HG03342 (cell line): ENCODE data around the gene SPAST.
"Not testable (repeated sequence)": the region's sequence is repeated elsewhere in the genome, so short reads cannot be mapped to it uniquely, and the experiment has no call there.

Experiments
- ATAC-seq: cut with Tn5 transposase; IDR thresholded peaks from one replicate; pipeline ENCODE4 v1.9.1; 2021; ENCODE audit warnings: mild to moderate bottlenecking, moderate library complexity; ENCODE audit not compliant: unreplicated experiment

SPAST gene

GRCh38 chr2:32119161-32119560, 55.8 kb downstream of the SPAST start:
- ATAC-seq, result no peak

DNA sequence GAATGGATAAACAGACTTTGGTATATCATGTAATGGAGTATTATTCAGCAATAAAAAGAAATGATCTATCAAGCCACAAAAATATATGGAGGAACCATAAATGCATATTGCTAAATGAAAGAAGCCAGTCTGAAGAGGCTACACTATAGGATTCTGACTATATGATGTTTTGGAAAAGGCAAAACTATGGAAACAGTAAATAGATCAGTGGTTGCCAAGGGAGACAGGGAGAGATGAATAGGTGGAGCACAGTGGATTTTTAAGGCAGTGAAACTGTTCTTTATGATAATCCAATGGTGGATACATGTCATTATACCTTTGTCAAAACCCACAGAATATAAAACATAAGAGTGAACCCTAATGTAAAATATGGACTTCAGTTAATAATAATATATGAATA, 61.3 kb downstream of the SPAST start:
- ATAC-seq, result no peak

DNA sequence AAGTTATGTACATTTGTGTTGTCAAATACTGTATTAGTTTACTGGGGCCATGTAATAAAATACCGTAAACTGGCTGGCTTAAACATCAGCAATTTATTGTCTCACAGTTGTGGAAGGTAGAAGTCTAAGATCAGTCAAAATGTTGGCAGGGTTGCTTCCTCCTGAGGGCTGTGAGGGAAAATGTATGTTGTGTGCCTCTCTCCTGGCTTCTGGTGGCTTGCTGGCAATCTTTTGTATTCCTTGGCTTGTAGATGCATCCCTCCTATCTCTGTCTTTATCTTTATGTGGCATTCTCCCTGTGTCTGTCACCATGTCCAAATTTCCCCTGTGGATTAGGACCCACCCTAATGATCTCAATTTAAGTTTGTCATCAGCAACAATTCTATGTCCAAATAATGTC, 65.3 kb downstream of the SPAST start:
- no peak for ATAC-seq

DNA sequence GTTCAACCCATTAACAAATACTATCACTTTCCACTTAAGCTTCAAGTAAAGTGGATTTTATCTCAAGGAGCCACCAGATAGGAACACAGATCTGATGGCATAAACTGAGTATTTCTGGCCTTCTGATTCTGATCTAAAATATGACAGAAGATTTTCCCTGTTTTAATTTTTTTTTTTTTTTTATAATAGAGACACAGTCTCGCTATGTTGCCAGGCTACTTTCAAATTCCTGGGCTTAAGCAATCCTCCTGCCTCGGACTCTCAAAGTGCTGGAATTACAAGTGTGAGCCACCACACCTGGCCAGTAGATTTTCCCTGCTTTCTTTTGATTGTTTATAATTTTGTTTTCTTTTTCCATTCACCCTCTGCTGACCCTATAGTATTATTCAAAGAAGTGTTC, 65.7 kb downstream of the SPAST start:
- no peak for ATAC-seq

DNA sequence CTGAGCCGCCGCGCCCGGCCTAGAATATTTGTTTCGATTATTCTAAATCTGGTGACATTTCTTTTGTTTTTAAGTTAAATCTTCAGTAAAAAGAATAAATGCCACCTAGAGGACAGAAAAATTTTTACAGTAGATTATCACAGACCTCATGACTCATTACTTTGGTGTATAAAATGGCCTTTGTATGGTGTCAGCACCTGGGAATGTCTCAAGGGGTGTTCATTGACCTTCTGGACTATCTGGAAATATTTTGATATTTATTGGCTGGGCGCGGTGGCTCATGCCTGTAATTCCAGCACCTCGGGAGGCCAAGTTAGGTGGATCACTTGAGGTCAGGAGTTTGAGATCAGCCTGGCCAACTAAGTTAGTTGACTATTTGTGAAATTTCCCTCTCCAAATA, 72.1 kb downstream of the SPAST start:
- no peak for ATAC-seq

GRCh38 chr2:32136097-32136496, 72.7 kb downstream of the SPAST start:
- ATAC-seq, result no peak

- not testable (repeated sequence) for ATAC-seq
These were observed 88.2 kb downstream of the SPAST start for GRCh38 chr2:32151544-32151943.

GRCh38 chr2:32159678-32160077, 96.3 kb downstream of the SPAST start:
- ATAC-seq, result no peak

GRCh38 chr2:32161296-32161695, 97.9 kb downstream of the SPAST start:
- ATAC-seq, result no peak

- not testable (repeated sequence) for ATAC-seq
These were observed 100.9 kb downstream of the SPAST start for GRCh38 chr2:32164254-32164653.

- not testable (repeated sequence) for ATAC-seq
These were observed 101.6 kb downstream of the SPAST start for GRCh38 chr2:32165027-32165347.

- no peak for ATAC-seq
These were observed 102.8 kb downstream of the SPAST start for GRCh38 chr2:32166115-32166574.

GRCh38 chr2:32168513-32168912, 105.2 kb downstream of the SPAST start:
- no peak for ATAC-seq

DNA sequence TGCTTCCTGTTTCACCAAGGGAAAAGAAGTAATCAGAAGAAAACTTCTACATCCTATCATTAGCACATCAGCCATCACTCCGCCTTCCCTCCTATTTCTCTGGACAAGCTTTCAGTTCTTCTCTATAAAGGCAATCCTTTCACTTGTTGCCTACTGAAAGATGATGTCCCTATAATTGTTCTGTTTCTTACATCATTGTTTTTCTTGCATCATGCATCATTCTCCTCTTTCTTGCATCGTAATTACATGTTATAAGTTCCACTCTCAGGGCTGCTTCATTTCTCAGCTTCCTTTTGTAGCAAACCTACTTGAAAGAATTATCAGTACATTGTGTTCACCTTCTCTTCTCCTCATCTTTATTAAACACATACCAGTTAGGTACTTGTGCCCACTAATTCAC, 109.5 kb downstream of the SPAST start:
- ATAC-seq, result no peak

DNA sequence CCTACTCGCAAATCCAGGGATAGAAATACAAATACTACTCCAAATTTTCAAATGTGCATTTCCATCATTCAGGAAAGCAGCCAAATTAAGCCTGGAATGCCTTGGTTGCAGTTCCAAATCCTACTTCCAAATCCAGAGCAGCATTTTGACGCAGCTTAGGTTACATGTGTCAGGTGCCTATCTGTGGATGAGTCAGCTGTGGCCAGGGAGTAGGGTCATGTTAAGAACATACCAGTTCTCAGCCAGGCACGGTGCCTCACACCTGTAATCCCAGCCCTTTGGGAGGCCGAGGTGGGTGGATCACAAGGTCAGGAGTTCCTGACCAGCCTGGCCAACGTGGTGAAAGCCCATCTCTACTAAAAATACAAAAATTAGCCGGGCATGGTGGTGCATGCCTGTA, 119.3 kb downstream of the SPAST start:
- no peak for ATAC-seq

- no peak for ATAC-seq
These were observed 125.7 kb downstream of the SPAST start for GRCh38 chr2:32189011-32189410.

DNA sequence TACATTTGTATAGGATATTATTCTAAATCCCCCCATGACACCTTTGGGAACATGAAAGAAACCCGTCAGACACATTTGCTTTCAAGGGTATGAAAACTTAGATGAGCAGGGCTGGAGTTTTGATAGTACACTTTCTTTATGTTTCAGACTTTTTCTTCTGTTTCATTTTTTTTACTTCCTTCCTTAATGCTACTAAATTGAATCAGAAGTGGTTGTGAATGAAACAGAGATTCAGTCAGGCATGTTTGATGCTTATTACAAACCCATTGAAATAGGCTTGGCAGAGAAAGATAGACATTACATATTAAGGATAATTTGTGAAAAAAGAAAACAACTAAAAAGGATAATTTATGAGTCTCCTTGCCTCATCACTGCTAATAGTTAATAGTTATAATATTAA, 129.1 kb downstream of the SPAST start:
- ATAC-seq, result no peak

GRCh38 chr2:32200814-32201213, 137.5 kb downstream of the SPAST start:
- no peak for ATAC-seq

- ATAC-seq, result not testable (repeated sequence)
These were observed 140.1 kb downstream of the SPAST start for GRCh38 chr2:32203428-32203827.
